Right cardiac atrium (tissue), 5 donors: ENCODE results near the gene SSC5D. TPM values are rescaled to one million over a fixed set of nuclear protein-coding genes. Genes with fewer than 3 reads are reported as not detected.
A peak's percentile ranks its signal among the peaks of the same experiment; 100 is the strongest.
"Not testable (repeated sequence)": the region's sequence is repeated elsewhere in the genome, so short reads cannot be mapped to it uniquely, and the experiment has no call there.

Source experiments
- ATAC-seq, 2 donors: fragments of 200-7000 bp; cut with Tn5 transposase; one replicate each; pipeline versions ENCODE4 v1.8.0 to v1.9.1; 2020; ENCODE audit warnings: moderate library complexity in 2 of 2, mild to moderate bottlenecking in 1 of 2
- DNase-seq, 3 donors: peaks; one replicate each; pipeline ENCODE4 v3.0.0-alpha.2; 2020
- H3K27ac ChIP-seq: one replicate; pipeline ENCODE4 v1.5.1; 2013; ENCODE audit warnings: mild to moderate bottlenecking, low read length, control low read depth, moderate library complexity
- H3K27me3 ChIP-seq: one replicate; pipeline ENCODE4 v1.6.1; 2013; ENCODE audit not compliant: control insufficient read depth, insufficient read depth
- H3K4me1 ChIP-seq: one replicate; pipeline ENCODE4 v1.6.1; 2013; ENCODE audit warnings: low read length; ENCODE audit not compliant: control insufficient read depth, insufficient read depth
- H3K4me3 ChIP-seq: one replicate; pipeline ENCODE4 v1.5.1; 2013; ENCODE audit warnings: low read length, control low read depth
- H3K9me3 ChIP-seq: one replicate; pipeline ENCODE4 v1.6.1; 2013; ENCODE audit warnings: low read length; ENCODE audit not compliant: control insufficient read depth
- WGBS: extraction: QIAGEN DNeasy Blood & Tissue Kit; methylation state at CpG from one replicate; pipeline ENCODE4 v1.1.7; 2013; 5-methylcytosine and 5-hydroxymethylcytosine counted together
- intact Hi-C, 4 donors: fragments of 100-400 bp; cut with DNase I; formaldehyde crosslinking; loops; one replicate each; pipeline versions ENCODE4 v1.11.0 to v1.14.0; 2022 to 2023
- polyA plus RNA-seq: library from polyadenylated mRNA; stranded (reverse); fragments of 200-250 nt; gene quantifications from one replicate; pipeline ENCODE4 v1.2.3, GENCODE V29; 2013
- total RNA-seq, 4 donors: library from RNA; stranded (reverse); fragmentation: NEBNext Ultra II Directional; extraction: Animal tissue kit (Norgen Biotek cat#: 25700); gene quantifications; one replicate each; pipeline ENCODE4 v1.2.1, GENCODE V29; 2021
- donor health status: healthy with polysubstance abuse.
- donor health status: DM: no; HTN: yes; CAD: no.
- donor health status: DM: no; HTN: no; CAD: no.
- donor health status: DM: no; HTN: yes; CAD: no; lungs with severe emphysema.
- donor health status: DM: yes; HTN: yes; CAD: no.

The SSC5D gene
- total and polyA plus RNA-seq, 5 donors = 4.4 to 10.2 (median 7.3) TPM

DNA sequence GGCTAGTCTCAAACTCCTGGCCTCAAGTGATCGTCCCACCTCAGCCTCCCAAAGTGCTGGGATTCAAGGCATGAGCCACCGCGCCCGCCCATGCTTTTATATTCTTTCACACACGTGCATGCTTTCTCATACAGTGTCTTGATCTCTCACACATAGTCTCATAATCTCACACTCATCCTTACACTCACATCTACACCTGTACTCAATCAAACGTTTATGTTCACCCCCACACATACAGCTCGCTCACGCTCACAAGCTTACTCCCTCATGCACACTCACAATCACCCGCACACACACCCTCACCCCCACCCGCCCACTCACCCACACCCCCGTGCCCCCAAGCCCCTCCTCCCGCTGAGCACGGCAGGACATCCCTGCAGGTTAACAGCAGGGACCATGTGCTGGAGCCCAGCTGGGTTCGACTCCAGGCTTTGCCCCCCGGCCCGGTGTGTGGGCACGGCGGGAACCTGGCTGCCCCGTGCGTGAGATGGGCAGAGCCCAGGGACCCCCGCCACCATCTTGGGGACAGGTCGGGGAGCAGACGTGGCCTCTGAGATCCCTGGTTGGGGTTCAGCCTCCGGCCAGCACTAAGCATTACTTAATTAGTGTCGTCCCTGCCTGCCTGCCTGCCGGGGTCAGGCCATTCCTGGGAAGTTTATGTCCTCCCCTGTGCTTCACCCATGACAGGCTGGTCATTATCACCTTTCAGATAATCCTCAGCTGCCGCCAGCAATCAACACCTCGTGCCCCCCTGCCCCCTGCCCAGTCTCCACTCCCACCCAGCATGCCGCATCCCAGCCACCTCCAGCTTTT is 37.3 kb downstream of the SSC5D start:
- ATAC-seq = peak; percentile 70 to 75
- H3K4me1 ChIP-seq = peaks cover 14% of the 10 kb centered on the region
- peak overlapping the region; percentile 96 for H3K27ac ChIP-seq
- DNase-seq = peak; percentile 57 to 85 (median 78)
- no peaks in the 10 kb centered on the region for H3K9me3 ChIP-seq
- H3K4me3 ChIP-seq = no peak overlapping the region
- WGBS = 25% methylated on average over 29 of the region's 29 CpGs
- intact Hi-C loops = loop anchor here in 1 of 4 donors (5.0 kb wide), 1 partner anchor 62 kb away; no protein-coding TSS in a partner anchor
- no peaks in the 10 kb centered on the region for H3K27me3 ChIP-seq

DNA sequence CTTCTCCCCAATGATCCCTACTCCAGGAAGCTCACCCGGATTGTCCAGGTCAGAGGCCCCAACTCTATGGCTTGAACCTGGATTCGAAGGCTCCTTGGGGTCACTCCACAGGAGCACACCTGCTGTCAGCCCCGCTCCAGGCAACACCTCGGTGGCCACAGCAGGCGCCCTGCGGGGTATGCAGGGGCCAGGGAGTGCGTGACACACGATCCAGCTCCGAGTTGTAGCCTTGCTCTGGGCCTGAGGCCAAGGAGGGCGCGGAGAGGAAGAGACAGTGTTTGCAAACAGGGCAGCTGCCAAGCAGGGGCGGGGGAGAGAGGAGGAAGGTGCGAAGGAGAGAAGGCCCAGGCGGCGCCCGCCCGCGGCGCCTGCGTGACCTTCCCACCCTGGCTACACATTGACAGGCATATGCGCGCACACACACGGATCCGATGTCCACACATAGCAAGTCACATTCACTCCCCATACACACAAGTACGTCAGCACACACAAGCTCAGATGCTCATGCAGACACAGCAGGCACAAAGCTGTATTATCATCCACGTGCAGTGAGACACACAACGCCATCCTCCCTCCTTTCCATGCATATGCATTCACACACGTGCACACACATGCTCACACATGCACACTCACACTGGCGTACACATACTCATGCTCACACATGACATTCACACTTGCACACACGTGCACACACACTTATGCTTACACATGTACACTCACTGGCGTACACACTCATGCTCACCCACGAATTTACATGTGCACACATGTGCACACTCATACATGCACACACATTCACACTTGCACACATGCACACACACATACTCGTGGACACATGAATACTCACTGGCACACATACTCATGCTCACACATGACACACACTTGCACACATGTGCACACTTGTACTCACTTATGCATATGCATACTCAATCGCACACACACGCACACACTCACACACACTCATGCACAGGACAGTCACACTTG is 38.3 kb downstream of the SSC5D start:
- peak; percentile 87 to 95 (median 94) for DNase-seq
- intact Hi-C loops = loop anchor here in 1 of 4 donors (5.0 kb wide), 1 partner anchor 61 kb away; no protein-coding TSS in a partner anchor
- no peak overlapping the region for H3K4me3 ChIP-seq

DNA sequence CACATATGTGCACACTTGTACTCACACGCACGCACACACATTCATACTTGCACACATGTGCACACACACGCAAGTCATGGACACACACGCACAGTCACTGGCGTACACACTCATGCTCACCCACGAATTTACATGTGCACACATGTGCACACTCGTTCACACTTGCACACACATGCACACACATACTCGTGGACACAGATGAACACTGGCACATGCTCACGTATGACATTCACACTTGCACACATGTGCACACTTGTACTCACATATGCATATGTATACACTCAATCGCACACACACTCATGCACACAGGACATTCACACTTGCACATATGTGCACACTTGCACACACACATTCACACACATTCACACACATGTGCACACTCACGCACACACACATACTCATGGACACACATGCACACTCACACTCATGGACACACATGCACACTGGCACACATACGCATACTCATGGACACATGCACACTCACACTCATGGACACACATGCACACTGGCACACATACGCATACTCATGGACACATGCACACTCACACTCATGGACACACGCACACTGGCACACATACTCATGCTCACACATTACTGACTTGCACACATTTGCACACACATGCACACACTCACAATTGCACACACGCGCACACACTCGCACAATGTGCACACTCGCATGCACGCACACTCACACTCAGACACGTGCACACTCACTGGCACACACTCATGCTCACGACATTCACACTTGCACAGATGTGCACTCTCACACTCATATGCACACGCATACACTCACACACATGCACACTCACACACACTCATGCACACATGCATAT is 39.2 kb downstream of the SSC5D start:
- intact Hi-C loops = loop anchor here in 1 of 4 donors (5.0 kb wide), 1 partner anchor 60 kb away; no protein-coding TSS in a partner anchor

More for the DNA sequence above, 38.3 kb downstream of the SSC5D start:
- 21% methylated on average over 35 of the region's 35 CpGs for WGBS
- no peaks in the 10 kb centered on the region for H3K27me3 ChIP-seq
- H3K27ac ChIP-seq = peak overlapping the region; percentile 28
- no peaks in the 10 kb centered on the region for H3K9me3 ChIP-seq
- H3K4me1 ChIP-seq = peaks cover 11% of the 10 kb centered on the region
- peak; percentile 82 to 88 for ATAC-seq

DNA sequence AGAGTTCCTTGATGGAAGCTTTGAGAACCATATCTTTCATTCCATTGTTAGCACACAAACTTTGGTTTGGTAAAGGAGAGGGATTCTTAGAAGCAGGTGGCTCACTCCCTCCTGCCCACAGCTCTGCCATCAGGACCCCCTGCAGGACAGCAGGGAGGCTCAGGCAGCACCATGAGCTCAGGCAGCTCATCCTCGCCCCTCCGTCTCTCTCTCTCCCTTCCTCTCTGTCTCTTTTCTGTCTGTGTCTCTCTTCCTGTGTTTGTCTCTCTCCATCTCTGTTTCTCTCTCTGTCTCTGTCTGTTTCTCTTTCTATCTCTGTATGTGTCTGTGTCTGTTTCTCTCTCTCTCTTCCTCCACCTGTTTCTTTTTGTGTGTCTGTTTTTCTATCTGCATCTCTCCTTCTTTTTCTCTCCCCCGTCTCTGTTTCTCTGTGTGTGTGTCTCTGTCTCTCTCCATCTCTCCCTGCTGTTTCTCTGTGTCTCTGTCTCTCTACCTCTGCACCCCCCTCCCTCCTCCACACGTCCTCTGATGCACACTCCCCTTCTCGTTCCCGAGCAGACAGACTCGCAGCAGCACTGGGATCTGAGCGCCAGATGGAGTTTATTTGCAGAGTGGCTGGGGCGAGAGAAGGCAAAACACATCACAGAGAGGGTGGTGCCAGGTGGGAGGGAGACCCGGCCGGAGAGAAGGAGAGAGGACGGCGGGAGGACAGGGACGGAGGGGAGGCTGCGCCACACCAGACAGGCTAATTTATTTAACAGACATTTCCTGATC is 40.0 kb downstream of the SSC5D start:
- Histone ChIP-seq H3K4me1 (peaks cover 7% of the 10 kb centered on the region), H3K4me3 (no peak overlapping the region), H3K27ac (peak overlapping the region; percentile 57), H3K27me3 (no peaks in the 10 kb centered on the region), H3K9me3 (no peaks in the 10 kb centered on the region)
- intact Hi-C loops = loop anchor here in 1 of 4 donors (5.0 kb wide), 1 partner anchor 59 kb away; no protein-coding TSS in a partner anchor
- ATAC-seq (no peak), DNase-seq (peak in 1 of 3 donors; percentile 44)
- 21% methylated on average over 15 of the region's 15 CpGs for WGBS

More for the DNA sequence above, 39.2 kb downstream of the SSC5D start:
- Histone ChIP-seq H3K27me3 (no peaks in the 10 kb centered on the region), H3K27ac (no peak overlapping the region), H3K4me3 (no peak overlapping the region), H3K9me3 (no peaks in the 10 kb centered on the region), H3K4me1 (peaks cover 7% of the 10 kb centered on the region)
- DNase-seq = peak in 1 of 3 donors; percentile 14
- WGBS = 80% methylated on average over 22 of the region's 22 CpGs
- ATAC-seq = no peak

DNA sequence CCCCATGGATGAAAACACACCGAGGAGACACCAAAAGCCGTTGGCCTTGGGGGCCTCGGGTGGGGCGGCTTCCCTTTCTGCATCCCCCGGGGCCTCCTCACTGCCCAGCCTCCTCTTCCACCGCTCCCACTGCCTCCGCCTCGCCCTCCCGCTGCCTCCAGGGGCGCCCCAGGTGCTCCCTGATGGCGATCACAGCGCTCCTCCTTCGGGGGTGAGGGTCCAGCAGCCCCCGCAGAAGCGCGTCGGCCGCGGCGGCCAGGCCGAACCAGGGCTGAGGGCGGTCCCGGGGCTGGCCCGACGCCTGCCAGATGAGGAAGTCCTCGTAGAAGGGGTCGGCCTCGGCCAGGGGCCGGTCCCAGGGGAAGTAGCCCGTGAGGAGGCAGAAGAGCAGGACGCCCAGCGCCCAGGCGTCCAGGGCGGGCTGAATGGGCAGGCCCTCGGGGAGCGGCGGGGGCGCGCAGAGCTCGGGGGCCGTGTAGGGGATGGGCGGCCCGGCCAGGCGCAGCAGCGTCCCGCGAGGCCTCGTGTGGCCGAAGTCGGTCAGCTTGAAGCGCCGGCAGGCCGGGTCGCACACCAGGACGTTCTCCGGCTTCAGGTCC is 41.5 kb downstream of the SSC5D start:
- Histone ChIP-seq H3K27me3 (no peaks in the 10 kb centered on the region), H3K27ac (no peak overlapping the region), H3K9me3 (no peaks in the 10 kb centered on the region), H3K4me3 (no peak overlapping the region), H3K4me1 (peaks cover 7% of the 10 kb centered on the region)
- intact Hi-C loops = loop anchor here in 1 of 4 donors (5.0 kb wide), 1 partner anchor 58 kb away; no protein-coding TSS in a partner anchor
- DNase-seq (peak in 1 of 3 donors; percentile 47), ATAC-seq (no peak)
- 86% methylated on average over 56 of the region's 56 CpGs for WGBS

DNA sequence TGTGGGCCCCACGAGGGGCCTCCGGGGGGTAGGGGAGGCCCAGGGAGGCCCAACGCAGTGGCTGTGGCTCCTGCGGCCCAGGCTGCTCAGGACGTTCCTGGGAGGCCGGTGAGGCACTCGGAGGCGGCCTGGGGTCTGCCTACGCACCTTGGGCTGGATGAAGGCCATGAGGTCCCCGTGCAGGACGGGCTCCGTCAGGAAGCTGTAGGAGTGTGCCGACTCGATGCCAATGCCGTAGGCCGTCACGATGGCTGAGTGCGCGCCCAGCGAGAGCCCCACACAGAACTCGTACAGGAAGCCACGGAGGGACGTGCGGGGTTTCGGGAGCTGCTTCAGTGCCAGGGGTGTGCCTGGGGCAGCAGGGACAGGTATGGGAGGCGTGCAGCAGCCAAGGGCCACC is 42.8 kb downstream of the SSC5D start:
- Histone ChIP-seq H3K4me3 (no peak overlapping the region), H3K27me3 (no peaks in the 10 kb centered on the region), H3K27ac (no peak overlapping the region), H3K4me1 (peaks cover 3% of the 10 kb centered on the region), H3K9me3 (no peaks in the 10 kb centered on the region)
- ATAC-seq = no peak
- WGBS = 90% methylated on average over 26 of the region's 26 CpGs
- peak in 1 of 3 donors; percentile 35 for DNase-seq
- intact Hi-C loops = no loop called here

DNA sequence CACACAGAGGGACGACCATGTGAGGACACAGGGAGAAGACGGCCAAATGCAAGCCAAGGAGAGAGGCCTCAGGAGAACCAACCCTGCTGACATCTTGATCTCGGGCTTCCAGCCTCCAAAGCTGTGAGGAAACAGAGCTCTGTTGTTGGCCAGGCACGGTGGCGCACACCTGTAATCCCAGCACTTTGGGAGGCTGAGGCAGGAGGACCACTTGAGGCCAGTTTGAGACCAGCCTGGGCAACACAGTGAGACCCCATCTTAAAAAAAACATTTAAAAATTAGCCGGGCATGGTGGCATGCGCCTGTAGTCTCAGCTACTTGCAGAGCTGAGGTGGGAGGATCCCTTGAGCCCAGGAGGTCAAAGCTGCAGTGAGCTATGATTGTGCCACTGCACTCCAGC is 46.0 kb downstream of the SSC5D start:
- H3K27me3 ChIP-seq, intact Hi-C loops, H3K4me3 ChIP-seq, H3K4me1 ChIP-seq, H3K27ac ChIP-seq, ATAC-seq, H3K9me3 ChIP-seq: not testable (repeated sequence)
- 77% methylated on average over 7 of the region's 7 CpGs for WGBS
- DNase-seq = peak in 2 of 3 donors; percentile 10 to 27

DNA sequence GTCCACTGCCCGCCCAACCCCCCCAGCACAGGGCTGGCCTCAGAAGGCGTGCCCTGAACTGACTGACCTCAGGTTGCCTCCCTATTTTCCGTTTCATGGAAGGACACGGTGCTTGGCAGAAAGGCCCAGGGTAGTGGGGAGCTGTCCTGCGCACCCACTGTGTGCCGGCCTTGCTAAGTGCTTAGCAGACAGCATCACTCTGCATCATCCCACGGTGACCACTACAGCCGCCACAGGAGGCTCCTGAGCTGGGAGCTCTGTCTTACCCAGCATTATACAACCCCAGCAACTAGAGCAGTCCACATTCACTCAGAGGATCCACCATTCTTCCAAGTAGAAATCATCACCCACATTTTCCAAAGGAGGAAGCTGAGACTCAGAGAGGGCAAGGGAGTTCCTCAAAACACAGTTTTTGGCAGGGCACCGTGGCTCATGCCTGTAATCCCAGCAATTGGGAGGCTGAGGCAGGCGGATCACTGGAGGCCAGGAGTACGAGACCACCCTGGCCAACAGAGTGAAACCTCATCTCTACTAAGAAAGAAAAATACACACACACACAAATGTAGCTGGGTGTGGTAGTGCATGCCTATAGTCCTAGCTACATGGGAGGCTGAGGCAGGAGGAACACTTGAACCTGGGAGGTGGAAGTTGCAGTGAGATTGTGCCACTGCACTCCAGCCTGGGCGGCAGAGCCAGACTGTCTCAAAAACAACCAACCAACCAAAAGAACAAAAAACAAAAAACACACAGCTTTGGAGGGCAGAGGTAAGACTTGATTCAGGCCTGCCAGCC is 47.1 kb downstream of the SSC5D start:
- Histone ChIP-seq H3K27me3 (no peaks in the 10 kb centered on the region), H3K27ac (peak overlapping the region; percentile 26), H3K4me3 (peak overlapping the region; percentile 63), H3K9me3 (no peaks in the 10 kb centered on the region), H3K4me1 (no peaks in the 10 kb centered on the region)
- intact Hi-C loops = no loop called here
- DNase-seq (peak in 2 of 3 donors; percentile 28 to 53), ATAC-seq (peak; percentile 3 to 19)
- 69% methylated on average over 12 of the region's 12 CpGs for WGBS

DNA sequence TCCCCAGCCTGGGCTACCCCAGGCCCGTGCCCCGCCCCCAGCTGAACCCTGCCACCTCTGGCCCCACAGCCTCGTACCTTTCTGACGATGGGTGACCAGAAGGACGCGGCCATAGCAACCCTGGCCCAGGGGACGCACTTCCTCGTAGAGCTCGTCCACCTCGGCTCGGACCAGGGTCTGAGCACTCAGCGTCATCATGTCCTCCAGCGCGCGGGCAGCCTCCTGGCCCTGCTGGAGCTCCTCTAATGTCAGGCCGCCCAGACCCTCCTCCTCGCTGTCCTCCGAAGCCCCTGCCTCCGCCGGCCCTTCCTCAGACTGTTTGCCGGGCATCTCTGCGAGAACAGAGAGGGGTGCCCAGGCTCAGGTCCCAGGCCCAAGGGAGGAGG is 47.7 kb downstream of the SSC5D start:
- no peaks in the 10 kb centered on the region for H3K9me3 ChIP-seq
- no peaks in the 10 kb centered on the region for H3K27me3 ChIP-seq
- H3K4me1 ChIP-seq = no peaks in the 10 kb centered on the region
- WGBS = 72% methylated on average over 22 of the region's 22 CpGs
- H3K4me3 ChIP-seq = peak overlapping the region; percentile 63
- H3K27ac ChIP-seq = peak overlapping the region; percentile 44
- intact Hi-C loops = no loop called here
- ATAC-seq (peak; percentile 5 to 7), DNase-seq (peak in 2 of 3 donors; percentile 54 to 61)
